Stomach (tissue), 9 donors: ENCODE measurements around the gene DCLK1. TPM values are rescaled to one million over a fixed set of nuclear protein-coding genes. Genes with fewer than 3 reads are reported as not detected.

Source experiments
- DNase-seq, 2 donors: peaks; one replicate each; pipeline versions ENCODE4 v3.0.0 to v3.0.0-alpha.2; 2013 to 2019
- H3K27ac ChIP-seq, 5 donors: fragments of 200-600 bp in 4 of 5; sonication (generic) in 4 of 5; one replicate each; pipeline ENCODE4 v1.5.1; 2013 to 2019; ENCODE audit warnings: mild to moderate bottlenecking in 1 of 5, moderate library complexity in 1 of 5
- H3K27me3 ChIP-seq, 3 donors: fragments of 200-600 bp; sonication (generic); one replicate each; pipeline ENCODE4 v1.5.1; 2017 to 2019; ENCODE audit warnings: mixed run types in 1 of 3
- H3K36me3 ChIP-seq, 4 donors: fragments of 200-600 bp; sonication (generic); 1 replicate in 3 of 4; 2 replicates in 1 of 4; pipeline ENCODE4 v1.5.1; 2016 to 2019
- H3K4me1 ChIP-seq, 4 donors: fragments of 200-600 bp; sonication (generic); one replicate each; pipeline ENCODE4 v1.5.1; 2016 to 2019
- H3K4me3 ChIP-seq, 4 donors: fragments of 200-600 bp; sonication (generic) in 3 of 4; one replicate each; pipeline ENCODE4 v1.5.1; 2016 to 2019; ENCODE audit warnings: mild to moderate bottlenecking in 1 of 4
- H3K9me3 ChIP-seq, 4 donors: fragments of 200-600 bp; sonication (generic); one replicate each; pipeline ENCODE4 v1.5.1; 2016 to 2019
- CTCF ChIP-seq, 7 experiments: fragments of 450-650 bp in 4 of 7; fragments of 200-600 bp in 3 of 7; sonication (generic) in 3 of 7; IDR thresholded peaks; one replicate each; pipeline ENCODE4 v1.5.1; 2016 to 2019; ENCODE audit warnings: antibody characterized with exemption in 7 of 7, control low read depth in 2 of 7, mild to moderate bottlenecking in 1 of 7
- EP300 ChIP-seq: sonication (generic); formaldehyde crosslinking; IDR thresholded peaks from one replicate; pipeline ENCODE4 v1.6.1; 2017; ENCODE audit warnings: antibody characterized with exemption
- POLR2A ChIP-seq, 4 donors: fragments of 450-650 bp; IDR thresholded peaks; one replicate each; pipeline ENCODE4 v1.6.1; 2016; ENCODE audit warnings: antibody characterized with exemption in 4 of 4, control low read depth in 2 of 4, mild to moderate bottlenecking in 1 of 4, moderate library complexity in 1 of 4
- POLR2AphosphoS5 ChIP-seq, 3 donors: sonication (generic); formaldehyde crosslinking; IDR thresholded peaks; one replicate each; pipeline ENCODE4 v1.6.1; 2016; ENCODE audit warnings: antibody characterized with exemption in 3 of 3
- WGBS, 5 donors: extraction: QIAGEN DNeasy Blood & Tissue Kit in 3 of 5; methylation state at CpG; one replicate each; pipeline versions ENCODE4 v1.1.5 to v1.1.7; 2013 to 2018; 5-methylcytosine and 5-hydroxymethylcytosine counted together
- intact Hi-C: fragments of 100-400 bp; cut with DNase I; formaldehyde crosslinking; loops from one replicate; pipeline ENCODE4 v1.15.1; 2023; ENCODE audit warnings: low total_unique reads
- polyA plus RNA-seq, 3 donors: library from polyadenylated mRNA; stranded (reverse); fragments of 200-250 nt; gene quantifications; one replicate each; pipeline ENCODE4 v1.2.3, GENCODE V29; 2013
- total RNA-seq, 5 donors: library from RNA; depleted of rRNA; stranded (reverse); fragments of >200 nt; gene quantifications; one replicate each; pipeline versions ENCODE4 v1.1.0 to v1.2.3, GENCODE V29; 2014 to 2016
- donor health status: healthy with polysubstance abuse.
- donor health status: Bipolar disorder and iron deficiency.
- donor health status: healthy.

DCLK1 gene
- total and polyA plus RNA-seq, 8 donors: 0.68 to 36.7 (median 4.1) TPM

GRCh38 chr13:36068991-36069390, 62.2 kb downstream of the DCLK1 start:
- no peaks in the 10 kb centered on the region for H3K27me3 ChIP-seq
- H3K36me3 ChIP-seq: no peaks in the 10 kb centered on the region
- TF ChIP-seq POLR2AphosphoS5 (IDR thresholded peaks at IDR 0.05) (no peak), EP300 (no peak), POLR2A (IDR thresholded peaks at IDR 0.05) (no peak), CTCF (IDR thresholded peaks at IDR 0.05) (no peak)
- intact Hi-C loops: no loop called here
- H3K4me3 ChIP-seq: no peak overlapping the region
- no peak for DNase-seq
- H3K9me3 ChIP-seq: no peaks in the 10 kb centered on the region
- H3K27ac ChIP-seq: no peak overlapping the region
- WGBS, 5 donors: 56 to 78% (median 75%) methylated on average over 3 of the region's 3 CpGs
- no peaks in the 10 kb centered on the region for H3K4me1 ChIP-seq

DNA sequence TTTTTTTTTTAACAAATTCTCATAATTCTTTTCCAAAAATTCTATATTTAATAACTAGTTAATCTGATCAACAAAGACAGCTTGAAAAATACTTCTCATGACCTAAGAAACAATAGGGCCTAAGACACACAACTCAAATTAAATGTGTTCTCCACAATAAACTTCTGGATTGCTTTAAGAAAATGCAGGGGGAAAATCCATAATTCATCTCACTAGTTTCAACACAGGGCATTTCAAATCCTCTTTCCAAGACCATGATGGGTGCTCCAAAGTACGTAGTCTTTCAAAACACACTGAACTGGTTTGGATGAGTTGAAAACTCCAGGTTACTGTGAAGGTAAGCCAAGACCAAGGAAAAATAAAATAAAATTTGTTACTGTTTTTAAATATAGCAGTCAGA, 62.6 kb downstream of the DCLK1 start:
- 73 to 93% (median 93%) methylated on average over 1 of the region's 1 CpG for WGBS, 5 donors
- peak in 1 of 2 donors; percentile 35 for DNase-seq
- Histone ChIP-seq H3K4me1 (no peaks in the 10 kb centered on the region), H3K27ac (no peak overlapping the region), H3K36me3 (no peaks in the 10 kb centered on the region), H3K4me3 (no peak overlapping the region), H3K9me3 (no peaks in the 10 kb centered on the region), H3K27me3 (no peaks in the 10 kb centered on the region)
- TF ChIP-seq POLR2AphosphoS5 (IDR thresholded peaks at IDR 0.05) (no peak), EP300 (no peak), POLR2A (IDR thresholded peaks at IDR 0.05) (no peak), CTCF (IDR thresholded peaks at IDR 0.05) (no peak)
- intact Hi-C loops: no loop called here

DNA sequence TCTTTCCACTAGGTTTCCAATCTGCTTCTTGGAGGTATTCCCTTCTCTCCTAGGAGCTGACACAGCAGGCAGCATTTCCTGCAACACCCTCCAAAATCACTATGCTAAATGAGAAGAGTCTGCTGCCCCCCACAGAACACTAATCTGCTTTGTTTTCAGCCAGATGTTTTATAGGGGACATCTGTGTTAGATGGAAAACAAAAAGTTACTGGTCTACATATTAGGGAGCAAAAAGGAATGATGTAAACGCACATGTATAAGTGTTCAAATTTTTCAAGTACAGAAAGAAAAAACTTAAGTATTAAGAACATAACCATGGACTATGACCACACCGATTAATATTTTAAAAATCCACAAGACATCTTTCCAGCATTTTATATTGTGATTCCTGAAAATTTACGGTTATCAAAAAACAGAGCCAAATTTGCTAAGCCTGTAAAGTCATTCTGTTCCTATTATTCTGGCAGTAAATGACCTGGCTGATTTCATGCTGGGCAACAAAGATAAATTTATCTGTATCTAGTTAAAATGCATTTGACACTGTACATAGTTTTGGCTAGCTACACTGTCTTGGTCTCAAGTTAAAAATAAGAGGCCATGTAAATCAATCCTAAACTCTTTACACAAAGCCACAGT, 63.3 kb downstream of the DCLK1 start:
- no peak overlapping the region for H3K4me3 ChIP-seq
- intact Hi-C loops: no loop called here
- peak in 1 of 2 donors; percentile 53 for DNase-seq
- no peaks in the 10 kb centered on the region for H3K4me1 ChIP-seq
- 43 to 63% (median 58%) methylated on average over 3 of the region's 3 CpGs for WGBS, 5 donors
- TF ChIP-seq POLR2A (IDR thresholded peaks at IDR 0.05): no peak
- no peaks in the 10 kb centered on the region for H3K27me3 ChIP-seq
- H3K36me3 ChIP-seq: no peaks in the 10 kb centered on the region
- H3K9me3 ChIP-seq: no peaks in the 10 kb centered on the region
- no peak overlapping the region for H3K27ac ChIP-seq

- Histone ChIP-seq H3K27me3 (no peaks in the 10 kb centered on the region), H3K36me3 (no peaks in the 10 kb centered on the region), H3K27ac (no peak overlapping the region), H3K4me3 (no peak overlapping the region), H3K9me3 (no peaks in the 10 kb centered on the region), H3K4me1 (peaks cover 0 to 24% (median 9%) of the 10 kb centered on the region in 4 donors)
- intact Hi-C loops: no loop called here
- 63 to 85% (median 78%) methylated on average over 1 of the region's 1 CpG for WGBS, 5 donors
- no peak for DNase-seq
- TF ChIP-seq POLR2A (IDR thresholded peaks at IDR 0.05): no peak
Measured at GRCh38 chr13:36062249-36062648, 68.9 kb downstream of the DCLK1 start.

DNA sequence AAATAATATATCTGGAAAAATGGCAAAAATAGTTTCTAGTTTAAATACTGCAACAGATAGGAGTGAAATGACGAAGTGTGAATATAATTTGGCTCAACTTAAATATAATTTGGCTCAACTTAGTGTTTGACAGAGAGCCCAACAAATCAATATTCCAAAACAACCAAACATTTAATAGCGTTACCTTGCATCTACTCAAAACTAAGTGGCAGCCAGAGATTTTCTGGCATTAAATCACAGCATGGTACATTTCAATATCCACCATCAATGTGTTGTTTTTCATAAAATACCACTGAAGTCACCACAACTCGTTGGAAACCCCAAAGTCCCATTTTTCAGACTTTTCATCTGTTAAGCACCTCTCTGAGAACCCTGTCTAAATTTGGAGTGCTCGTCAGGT, 69.6 kb downstream of the DCLK1 start:
- DNase-seq: no peak
- Histone ChIP-seq H3K9me3 (no peaks in the 10 kb centered on the region), H3K4me3 (no peak overlapping the region), H3K36me3 (no peaks in the 10 kb centered on the region), H3K4me1 (peaks cover 0 to 24% (median 9%) of the 10 kb centered on the region in 4 donors), H3K27ac (no peak overlapping the region), H3K27me3 (no peaks in the 10 kb centered on the region)
- 24 to 52% (median 37%) methylated on average over 4 of the region's 4 CpGs for WGBS, 5 donors
- intact Hi-C loops: no loop called here
- no peak for TF ChIP-seq CTCF (IDR thresholded peaks at IDR 0.05)
- no peak for TF ChIP-seq POLR2AphosphoS5 (IDR thresholded peaks at IDR 0.05)
- no peak for TF ChIP-seq POLR2A (IDR thresholded peaks at IDR 0.05)
- no peak for TF ChIP-seq EP300
